ENCODE results near the gene RIN2.

The RIN2 gene

DNA sequence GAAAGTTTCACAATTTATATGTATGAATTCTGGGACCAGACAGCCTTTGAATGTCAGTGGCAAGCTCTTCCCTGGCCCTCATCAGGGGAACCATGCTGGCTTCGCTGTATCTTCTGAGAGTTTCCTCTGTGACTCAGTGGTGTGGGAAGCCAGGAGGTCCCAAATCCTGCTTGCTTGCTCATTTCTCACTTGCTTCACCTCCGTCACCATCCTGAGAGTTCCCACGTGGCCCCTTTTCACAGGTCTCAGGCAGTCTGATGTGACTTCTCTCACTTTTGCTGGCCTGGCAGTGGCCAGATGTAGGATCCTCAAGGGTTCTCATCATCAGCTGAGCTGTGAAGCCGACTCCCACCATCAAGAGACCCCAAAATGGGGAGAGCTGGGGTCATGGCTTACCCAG is 28.4 kb upstream of the RIN2 start:
- TF ChIP-seq, protein P1, sequence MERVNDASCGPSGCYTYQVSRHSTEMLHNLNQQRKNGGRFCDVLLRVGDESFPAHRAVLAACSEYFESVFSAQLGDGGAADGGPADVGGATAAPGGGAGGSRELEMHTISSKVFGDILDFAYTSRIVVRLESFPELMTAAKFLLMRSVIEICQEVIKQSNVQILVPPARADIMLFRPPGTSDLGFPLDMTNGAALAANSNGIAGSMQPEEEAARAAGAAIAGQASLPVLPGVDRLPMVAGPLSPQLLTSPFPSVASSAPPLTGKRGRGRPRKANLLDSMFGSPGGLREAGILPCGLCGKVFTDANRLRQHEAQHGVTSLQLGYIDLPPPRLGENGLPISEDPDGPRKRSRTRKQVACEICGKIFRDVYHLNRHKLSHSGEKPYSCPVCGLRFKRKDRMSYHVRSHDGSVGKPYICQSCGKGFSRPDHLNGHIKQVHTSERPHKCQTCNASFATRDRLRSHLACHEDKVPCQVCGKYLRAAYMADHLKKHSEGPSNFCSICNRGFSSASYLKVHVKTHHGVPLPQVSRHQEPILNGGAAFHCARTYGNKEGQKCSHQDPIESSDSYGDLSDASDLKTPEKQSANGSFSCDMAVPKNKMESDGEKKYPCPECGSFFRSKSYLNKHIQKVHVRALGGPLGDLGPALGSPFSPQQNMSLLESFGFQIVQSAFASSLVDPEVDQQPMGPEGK (CRISPR knock-in tag; IDR thresholded peaks at IDR 0.05; ENCODE audit: borderline replicate concordance): no peak
- TF ChIP-seq ZFP30 (CRISPR knock-in tag; IDR thresholded peaks at IDR 0.05) (no peak), ZC3H10 (CRISPR knock-in tag; IDR thresholded peaks at IDR 0.05) (no peak), ZNF8 (CRISPR knock-in tag; IDR thresholded peaks at IDR 0.05) (no peak), GLIS3 (CRISPR knock-in tag; IDR thresholded peaks at IDR 0.05) (no peak), OSR1 (CRISPR knock-in tag; IDR thresholded peaks at IDR 0.05) (no peak), ZFP3 (CRISPR knock-in tag; IDR thresholded peaks at IDR 0.05) (no peak), BACH2 (CRISPR knock-in tag; IDR thresholded peaks at IDR 0.05; ENCODE audit: borderline replicate concordance) (no peak), ARNTL (CRISPR knock-in tag; IDR thresholded peaks at IDR 0.05; ENCODE audit: borderline replicate concordance, low read depth) (no peak), PPARA (CRISPR knock-in tag; IDR thresholded peaks at IDR 0.05; ENCODE audit: borderline replicate concordance) (no peak), TOX (CRISPR knock-in tag; IDR thresholded peaks at IDR 0.05; ENCODE audit: borderline replicate concordance) (no peak), TCF4 (CRISPR knock-in tag; IDR thresholded peaks at IDR 0.05; ENCODE audit: borderline replicate concordance) (no peak), CSDC2 (CRISPR knock-in tag; IDR thresholded peaks at IDR 0.05) (no peak), ZNF70 (CRISPR knock-in tag; IDR thresholded peaks at IDR 0.05) (no peak), ZNF565 (CRISPR knock-in tag; conservative IDR thresholded peaks at IDR 0.05; ENCODE audit: low read depth) (no peak)
- TF ChIP-seq, protein P2, sequence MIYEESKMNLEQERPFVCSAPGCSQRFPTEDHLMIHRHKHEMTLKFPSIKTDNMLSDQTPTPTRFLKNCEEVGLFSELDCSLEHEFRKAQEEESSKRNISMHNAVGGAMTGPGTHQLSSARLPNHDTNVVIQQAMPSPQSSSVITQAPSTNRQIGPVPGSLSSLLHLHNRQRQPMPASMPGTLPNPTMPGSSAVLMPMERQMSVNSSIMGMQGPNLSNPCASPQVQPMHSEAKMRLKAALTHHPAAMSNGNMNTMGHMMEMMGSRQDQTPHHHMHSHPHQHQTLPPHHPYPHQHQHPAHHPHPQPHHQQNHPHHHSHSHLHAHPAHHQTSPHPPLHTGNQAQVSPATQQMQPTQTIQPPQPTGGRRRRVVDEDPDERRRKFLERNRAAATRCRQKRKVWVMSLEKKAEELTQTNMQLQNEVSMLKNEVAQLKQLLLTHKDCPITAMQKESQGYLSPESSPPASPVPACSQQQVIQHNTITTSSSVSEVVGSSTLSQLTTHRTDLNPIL (CRISPR knock-in tag; IDR thresholded peaks at IDR 0.05; ENCODE audit: low read depth): no peak
- TF ChIP-seq, protein P3, sequence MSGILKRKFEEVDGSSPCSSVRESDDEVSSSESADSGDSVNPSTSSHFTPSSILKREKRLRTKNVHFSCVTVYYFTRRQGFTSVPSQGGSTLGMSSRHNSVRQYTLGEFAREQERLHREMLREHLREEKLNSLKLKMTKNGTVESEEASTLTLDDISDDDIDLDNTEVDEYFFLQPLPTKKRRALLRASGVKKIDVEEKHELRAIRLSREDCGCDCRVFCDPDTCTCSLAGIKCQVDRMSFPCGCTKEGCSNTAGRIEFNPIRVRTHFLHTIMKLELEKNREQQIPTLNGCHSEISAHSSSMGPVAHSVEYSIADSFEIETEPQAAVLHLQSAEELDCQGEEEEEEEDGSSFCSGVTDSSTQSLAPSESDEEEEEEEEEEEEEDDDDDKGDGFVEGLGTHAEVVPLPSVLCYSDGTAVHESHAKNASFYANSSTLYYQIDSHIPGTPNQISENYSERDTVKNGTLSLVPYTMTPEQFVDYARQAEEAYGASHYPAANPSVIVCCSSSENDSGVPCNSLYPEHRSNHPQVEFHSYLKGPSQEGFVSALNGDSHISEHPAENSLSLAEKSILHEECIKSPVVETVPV (CRISPR knock-in tag; IDR thresholded peaks at IDR 0.05): no peak
- TF ChIP-seq, protein P4, sequence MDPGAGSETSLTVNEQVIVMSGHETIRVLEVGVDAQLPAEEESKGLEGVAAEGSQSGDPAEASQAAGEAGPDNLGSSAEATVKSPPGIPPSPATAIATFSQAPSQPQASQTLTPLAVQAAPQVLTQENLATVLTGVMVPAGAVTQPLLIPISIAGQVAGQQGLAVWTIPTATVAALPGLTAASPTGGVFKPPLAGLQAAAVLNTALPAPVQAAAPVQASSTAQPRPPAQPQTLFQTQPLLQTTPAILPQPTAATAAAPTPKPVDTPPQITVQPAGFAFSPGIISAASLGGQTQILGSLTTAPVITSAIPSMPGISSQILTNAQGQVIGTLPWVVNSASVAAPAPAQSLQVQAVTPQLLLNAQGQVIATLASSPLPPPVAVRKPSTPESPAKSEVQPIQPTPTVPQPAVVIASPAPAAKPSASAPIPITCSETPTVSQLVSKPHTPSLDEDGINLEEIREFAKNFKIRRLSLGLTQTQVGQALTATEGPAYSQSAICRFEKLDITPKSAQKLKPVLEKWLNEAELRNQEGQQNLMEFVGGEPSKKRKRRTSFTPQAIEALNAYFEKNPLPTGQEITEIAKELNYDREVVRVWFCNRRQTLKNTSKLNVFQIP (CRISPR knock-in tag; IDR thresholded peaks at IDR 0.05; ENCODE audit: borderline replicate concordance, low read depth): no peak
- TF ChIP-seq, protein P5, sequence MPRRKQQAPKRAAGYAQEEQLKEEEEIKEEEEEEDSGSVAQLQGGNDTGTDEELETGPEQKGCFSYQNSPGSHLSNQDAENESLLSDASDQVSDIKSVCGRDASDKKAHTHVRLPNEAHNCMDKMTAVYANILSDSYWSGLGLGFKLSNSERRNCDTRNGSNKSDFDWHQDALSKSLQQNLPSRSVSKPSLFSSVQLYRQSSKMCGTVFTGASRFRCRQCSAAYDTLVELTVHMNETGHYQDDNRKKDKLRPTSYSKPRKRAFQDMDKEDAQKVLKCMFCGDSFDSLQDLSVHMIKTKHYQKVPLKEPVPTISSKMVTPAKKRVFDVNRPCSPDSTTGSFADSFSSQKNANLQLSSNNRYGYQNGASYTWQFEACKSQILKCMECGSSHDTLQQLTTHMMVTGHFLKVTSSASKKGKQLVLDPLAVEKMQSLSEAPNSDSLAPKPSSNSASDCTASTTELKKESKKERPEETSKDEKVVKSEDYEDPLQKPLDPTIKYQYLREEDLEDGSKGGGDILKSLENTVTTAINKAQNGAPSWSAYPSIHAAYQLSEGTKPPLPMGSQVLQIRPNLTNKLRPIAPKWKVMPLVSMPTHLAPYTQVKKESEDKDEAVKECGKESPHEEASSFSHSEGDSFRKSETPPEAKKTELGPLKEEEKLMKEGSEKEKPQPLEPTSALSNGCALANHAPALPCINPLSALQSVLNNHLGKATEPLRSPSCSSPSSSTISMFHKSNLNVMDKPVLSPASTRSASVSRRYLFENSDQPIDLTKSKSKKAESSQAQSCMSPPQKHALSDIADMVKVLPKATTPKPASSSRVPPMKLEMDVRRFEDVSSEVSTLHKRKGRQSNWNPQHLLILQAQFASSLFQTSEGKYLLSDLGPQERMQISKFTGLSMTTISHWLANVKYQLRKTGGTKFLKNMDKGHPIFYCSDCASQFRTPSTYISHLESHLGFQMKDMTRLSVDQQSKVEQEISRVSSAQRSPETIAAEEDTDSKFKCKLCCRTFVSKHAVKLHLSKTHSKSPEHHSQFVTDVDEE (CRISPR knock-in tag; IDR thresholded peaks at IDR 0.05): no peak
- ATAC-seq: no peak

DNA sequence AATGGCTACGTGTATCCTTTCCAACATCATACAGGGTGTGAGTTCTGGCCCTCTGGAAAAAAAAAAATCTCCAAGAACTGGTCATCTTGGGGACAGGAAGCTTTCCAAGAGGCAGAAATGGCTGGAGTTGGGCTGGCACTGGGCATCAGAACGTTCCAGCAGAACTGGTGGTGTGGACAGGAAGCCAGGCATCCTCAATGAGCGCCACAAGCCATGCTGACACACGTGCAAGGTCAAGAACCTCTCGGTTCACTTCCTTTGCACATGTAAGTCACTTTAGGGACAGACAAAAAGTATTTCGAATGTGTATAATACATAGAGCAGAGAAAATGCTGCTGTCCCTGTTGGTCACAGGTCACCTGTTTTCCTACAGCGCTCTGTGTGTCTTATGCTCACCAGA is 27.4 kb upstream of the RIN2 start:
- no peak for ATAC-seq
- TF ChIP-seq ZFP3 (CRISPR knock-in tag; IDR thresholded peaks at IDR 0.05) (no peak), ZNF70 (CRISPR knock-in tag; IDR thresholded peaks at IDR 0.05) (no peak), PPARA (CRISPR knock-in tag; IDR thresholded peaks at IDR 0.05; ENCODE audit: borderline replicate concordance) (no peak), ARNTL (CRISPR knock-in tag; IDR thresholded peaks at IDR 0.05; ENCODE audit: borderline replicate concordance, low read depth) (no peak), BACH2 (CRISPR knock-in tag; IDR thresholded peaks at IDR 0.05; ENCODE audit: borderline replicate concordance) (no peak), ISL1 (CRISPR knock-in tag; IDR thresholded peaks at IDR 0.05) (no peak), ZNF565 (CRISPR knock-in tag; conservative IDR thresholded peaks at IDR 0.05; ENCODE audit: low read depth) (no peak), ESRRG (CRISPR knock-in tag; IDR thresholded peaks at IDR 0.05) (no peak), GLIS3 (CRISPR knock-in tag; IDR thresholded peaks at IDR 0.05) (no peak)
- TF ChIP-seq, protein P3 (CRISPR knock-in tag; IDR thresholded peaks at IDR 0.05): no peak
- TF ChIP-seq, protein P5 (CRISPR knock-in tag; IDR thresholded peaks at IDR 0.05): no peak
- TF ChIP-seq, protein P1 (CRISPR knock-in tag; IDR thresholded peaks at IDR 0.05; ENCODE audit: borderline replicate concordance): no peak

Measured in SK-N-SH treated with all-trans-retinoic acid at 6 μM for 48 hours (cell line).